Islet of Langerhans (tissue), 1 donor: ENCODE data around the gene CSN3.
"Not testable (repeated sequence)": the region's sequence is repeated elsewhere in the genome, so short reads cannot be mapped to it uniquely, and the experiment has no call there.

Experiments used
- FAIRE-seq: peaks from one replicate; lab custom pipeline; 2011; peaks lifted over from hg19 to GRCh38; lab: Jason Lieb, UNC

CSN3 gene

GRCh38 chr4:70242297-70242696 is at the start of gene CSN3:
TSS of gene CSN3 (plus strand) at chr4:70242597. CDS start at chr4:70244820, 2,223 bp downstream.
- FAIRE-seq: not testable (repeated sequence)

- no peak for FAIRE-seq
Measured at GRCh38 chr4:70192895-70193294, 49.5 kb upstream of the CSN3 start.

- FAIRE-seq: no peak
Measured at GRCh38 chr4:70195425-70195824, 47.0 kb upstream of the CSN3 start, which contains the start of gene ODAM. TSS of gene ODAM (plus strand) at chr4:70195725. CDS start at chr4:70196544, 819 bp downstream.

GRCh38 chr4:70196857-70197256 is 45.5 kb upstream of the CSN3 start:
- FAIRE-seq: no peak

GRCh38 chr4:70197842-70198241 is 44.6 kb upstream of the CSN3 start:
- FAIRE-seq: no peak

GRCh38 chr4:70203601-70204000 is 38.8 kb upstream of the CSN3 start:
- FAIRE-seq: no peak

- not testable (repeated sequence) for FAIRE-seq
Measured at GRCh38 chr4:70212752-70213151, 29.6 kb upstream of the CSN3 start.

- FAIRE-seq: not testable (repeated sequence)
Measured at GRCh38 chr4:70216109-70216508, 26.3 kb upstream of the CSN3 start.

GRCh38 chr4:70216550-70216949 is 25.8 kb upstream of the CSN3 start:
- peak; percentile 69 for FAIRE-seq

- FAIRE-seq: not testable (repeated sequence)
Measured at GRCh38 chr4:70221389-70221788, 21.0 kb upstream of the CSN3 start.

GRCh38 chr4:70221818-70222217 is 20.6 kb upstream of the CSN3 start:
- FAIRE-seq: not testable (repeated sequence)

GRCh38 chr4:70225824-70226223 is 16.6 kb upstream of the CSN3 start, which contains the start of gene FDCSP:
TSS of gene FDCSP (plus strand) at chr4:70226124. CDS start at chr4:70231195, 5,071 bp downstream.
- FAIRE-seq: no peak

- no peak for FAIRE-seq
Measured at GRCh38 chr4:70236125-70236524, 6.3 kb upstream of the CSN3 start.

GRCh38 chr4:70239131-70239883 is 3.1 kb upstream of the CSN3 start:
- FAIRE-seq: no peak

- peak; percentile 5 for FAIRE-seq
Measured at GRCh38 chr4:70239884-70240591, 2.4 kb upstream of the CSN3 start.

GRCh38 chr4:70243091-70243490 is 694 bp downstream of the CSN3 start:
- no peak for FAIRE-seq

GRCh38 chr4:70251250-70251944 is 9.0 kb downstream of the CSN3 start:
- no peak for FAIRE-seq

- FAIRE-seq: no peak
Measured at GRCh38 chr4:70251945-70252277, 9.5 kb downstream of the CSN3 start.

GRCh38 chr4:70269674-70270073 is 27.3 kb downstream of the CSN3 start:
- peak; percentile 53 for FAIRE-seq

GRCh38 chr4:70277121-70277520 is 34.7 kb downstream of the CSN3 start:
- no peak for FAIRE-seq

GRCh38 chr4:70280567-70280966 is 38.2 kb downstream of the CSN3 start:
- no peak for FAIRE-seq

GRCh38 chr4:70288651-70289050 is 46.3 kb downstream of the CSN3 start:
- FAIRE-seq: no peak

GRCh38 chr4:70291341-70291740 is 48.9 kb downstream of the CSN3 start:
- FAIRE-seq: no peak
